GM19099 (cell line): ENCODE results near the gene SLC26A1.

Experiments
- POLR2A ChIP-seq: IDR thresholded peaks from 3 replicates; pipeline ENCODE4 v1.6.1; 2011; ENCODE audit warnings: low read depth; ENCODE audit not compliant: insufficient read length; ENCODE audit errors: extremely low read depth

Gene SLC26A1

GRCh38 chr4:996997-997374, 3.8 kb upstream of the SLC26A1 start:
- TF ChIP-seq POLR2A, result no peak

GRCh38 chr4:996030-996996, 3.1 kb upstream of the SLC26A1 start:
- TF ChIP-seq POLR2A, result no peak

- TF ChIP-seq POLR2A, result no peak
Observed at GRCh38 chr4:995311-996026, 2.3 kb upstream of the SLC26A1 start.

GRCh38 chr4:992297-993110, 700 bp downstream of the SLC26A1 start:
- no peak for TF ChIP-seq POLR2A

- TF ChIP-seq POLR2A, result no peak
Observed at GRCh38 chr4:991451-992296, 1.5 kb downstream of the SLC26A1 start.

- TF ChIP-seq POLR2A, result no peak
Observed at GRCh38 chr4:990746-991367, 2.3 kb downstream of the SLC26A1 start.

- TF ChIP-seq POLR2A, result no peak
Observed at GRCh38 chr4:989722-990471, 3.3 kb downstream of the SLC26A1 start.

GRCh38 chr4:988726-989721, 4.2 kb downstream of the SLC26A1 start:
- TF ChIP-seq POLR2A, result no peak

GRCh38 chr4:987624-988513, 5.3 kb downstream of the SLC26A1 start:
- no peak for TF ChIP-seq POLR2A

GRCh38 chr4:986879-987623, 6.2 kb downstream of the SLC26A1 start, which contains the start of gene IDUA:
TSS of gene IDUA (plus strand) at chr4:987044. CDS start at chr4:987085, 41 bp downstream.
- peak; percentile 58 for TF ChIP-seq POLR2A
